OCI-LY1 (cell line): ENCODE data around the gene FAM50B.

Experiments
- H2AFZ ChIP-seq: fragments of 200-600 bp; sonication (generic), shearing (Covaris generic); 2 replicates; pipeline ENCODE4 v1.6.0; 2014; ENCODE audit warnings: antibody characterized with exemption, mild to moderate bottlenecking, low read length
- H3F3A ChIP-seq: fragments of 200-600 bp; sonication (generic), shearing (Covaris generic); 2 replicates; pipeline ENCODE4 v1.6.0; 2014; ENCODE audit warnings: mild to moderate bottlenecking, antibody characterized with exemption, low read length, moderate library complexity; ENCODE audit not compliant: insufficient read depth
- H3K27ac ChIP-seq: fragments of 200-600 bp; sonication (generic); 2 replicates; pipeline ENCODE4 v1.5.1; 2014; ENCODE audit warnings: low read length, mixed run types, mild to moderate bottlenecking, low read depth; ENCODE audit not compliant: poor library complexity, severe bottlenecking
- H3K27me3 ChIP-seq: fragments of 200-600 bp; sonication (generic); 2 replicates; pipeline ENCODE4 v1.6.0; 2014; ENCODE audit warnings: antibody characterized with exemption, mild to moderate bottlenecking, low read length, moderate library complexity; ENCODE audit not compliant: insufficient read depth
- H3K36me3 ChIP-seq: fragments of 200-600 bp; sonication (generic); 2 replicates; pipeline ENCODE4 v1.6.1; 2014; ENCODE audit warnings: mild to moderate bottlenecking, antibody characterized with exemption, low read length, moderate library complexity, mixed read lengths; ENCODE audit not compliant: insufficient read depth
- H3K4me1 ChIP-seq: fragments of 200-600 bp; sonication (generic); 2 replicates; pipeline ENCODE4 v1.5.1; 2014; ENCODE audit warnings: mild to moderate bottlenecking, low read length, moderate library complexity; ENCODE audit not compliant: insufficient read depth, severe bottlenecking
- H3K4me2 ChIP-seq: fragments of 200-600 bp; sonication (generic), shearing (Covaris generic); 2 replicates; pipeline ENCODE4 v1.6.1; 2014; ENCODE audit warnings: low read length
- H3K4me3 ChIP-seq: fragments of 200-600 bp; sonication (generic); 2 replicates; pipeline ENCODE4 v1.5.1; 2014; ENCODE audit warnings: low read length, low read depth, mild to moderate bottlenecking, mixed read lengths; ENCODE audit not compliant: poor library complexity, severe bottlenecking
- H3K79me2 ChIP-seq: fragments of 200-600 bp; shearing (Covaris generic); 2 replicates; pipeline ENCODE4 v1.6.1; 2016; ENCODE audit warnings: mixed run types, low read length, mixed read lengths; ENCODE audit not compliant: insufficient read depth
- H3K9ac ChIP-seq: fragments of 200-600 bp; sonication (generic), shearing (Covaris generic); 2 replicates; pipeline ENCODE4 v1.6.1; 2014; ENCODE audit warnings: mild to moderate bottlenecking, low read length, mixed read lengths
- H3K9me2 ChIP-seq: fragments of 200-600 bp; sonication (generic), shearing (Covaris generic); 2 replicates; pipeline ENCODE4 v1.6.1; 2014; ENCODE audit warnings: low read depth, mild to moderate bottlenecking, low read length, mixed read lengths
- H3K9me3 ChIP-seq: fragments of 200-600 bp; shearing (Covaris generic); 2 replicates; pipeline ENCODE4 v1.6.1; 2014; ENCODE audit warnings: low read length, mixed read lengths
- H4K20me1 ChIP-seq: fragments of 200-600 bp; sonication (generic), shearing (Covaris generic); 2 replicates; pipeline ENCODE4 v1.6.0; 2016; ENCODE audit warnings: mild to moderate bottlenecking, low read length; ENCODE audit not compliant: insufficient read depth
- CTCF ChIP-seq: fragments of 200-600 bp; sonication (generic), shearing (Covaris generic); IDR thresholded peaks from 2 replicates; pipeline ENCODE4 v1.5.1; 2017; ENCODE audit warnings: mild to moderate bottlenecking, antibody characterized with exemption, low read length, moderate library complexity, mixed read lengths
- EZH2 ChIP-seq: fragments of 200-600 bp; sonication (generic), shearing (Covaris generic); IDR thresholded peaks from 2 replicates; pipeline ENCODE4 v1.8.0; 2017; ENCODE audit warnings: borderline replicate concordance, mixed run types, mild to moderate bottlenecking, antibody characterized with exemption, low read length, moderate library complexity, mixed read lengths

The FAM50B gene

GRCh38 chr6:3876101-3876500, 26.9 kb downstream of the FAM50B start:
- no peak overlapping the region for H3K27ac ChIP-seq
- no peaks in the 10 kb centered on the region for H3K4me1 ChIP-seq
- TF ChIP-seq EZH2 (no peak), CTCF (no peak)
- H3K36me3 ChIP-seq: no peaks in the 10 kb centered on the region
- H3K4me2 ChIP-seq: no peak overlapping the region
- H3K9ac ChIP-seq: no peak overlapping the region
- H3K9me2 ChIP-seq: no peaks in the 10 kb centered on the region
- H4K20me1 ChIP-seq: no peaks in the 10 kb centered on the region
- H3F3A ChIP-seq: no peaks in the 10 kb centered on the region
- H2AFZ ChIP-seq: no peak overlapping the region
- H3K27me3 ChIP-seq: no peaks in the 10 kb centered on the region
- H3K79me2 ChIP-seq: no peaks in the 10 kb centered on the region
- no peak overlapping the region for H3K4me3 ChIP-seq
- no peaks in the 10 kb centered on the region for H3K9me3 ChIP-seq

- H3K9me3 ChIP-seq: no peaks in the 10 kb centered on the region
- H3K4me3 ChIP-seq: no peak overlapping the region
- H3K27me3 ChIP-seq: no peaks in the 10 kb centered on the region
- no peaks in the 10 kb centered on the region for H3F3A ChIP-seq
- H3K27ac ChIP-seq: no peak overlapping the region
- TF ChIP-seq EZH2 (no peak), CTCF (no peak)
- no peak overlapping the region for H2AFZ ChIP-seq
- no peaks in the 10 kb centered on the region for H3K4me1 ChIP-seq
- no peaks in the 10 kb centered on the region for H3K36me3 ChIP-seq
- no peaks in the 10 kb centered on the region for H3K79me2 ChIP-seq
- no peaks in the 10 kb centered on the region for H4K20me1 ChIP-seq
- H3K9me2 ChIP-seq: no peaks in the 10 kb centered on the region
- H3K9ac ChIP-seq: no peak overlapping the region
- no peak overlapping the region for H3K4me2 ChIP-seq
Observed at GRCh38 chr6:3876866-3877265, 27.7 kb downstream of the FAM50B start.

GRCh38 chr6:3878048-3878666, 29.0 kb downstream of the FAM50B start:
- Histone ChIP-seq H3K36me3 (no peaks in the 10 kb centered on the region), H3K79me2 (no peaks in the 10 kb centered on the region)

More at GRCh38 chr6:3878048-3878666, 29.0 kb downstream of the FAM50B start:
- TF ChIP-seq EZH2 (no peak), CTCF (no peak)
- H3F3A ChIP-seq: no peaks in the 10 kb centered on the region
- H3K27me3 ChIP-seq: no peaks in the 10 kb centered on the region
- H3K4me1 ChIP-seq: no peaks in the 10 kb centered on the region
- no peak overlapping the region for H3K4me3 ChIP-seq
- no peak overlapping the region for H3K9ac ChIP-seq
- H3K9me3 ChIP-seq: no peaks in the 10 kb centered on the region
- H2AFZ ChIP-seq: no peak overlapping the region
- no peaks in the 10 kb centered on the region for H4K20me1 ChIP-seq
- H3K27ac ChIP-seq: no peak overlapping the region
- no peaks in the 10 kb centered on the region for H3K9me2 ChIP-seq
- no peak overlapping the region for H3K4me2 ChIP-seq
